Inferior parietal cortex (tissue), 1 donor: ENCODE data around the gene TMEM212.
"Not testable (repeated sequence)": the region's sequence is repeated elsewhere in the genome, so short reads cannot be mapped to it uniquely, and the experiment has no call there.

Source experiments
- DNase-seq: peaks from one replicate; pipeline ENCODE4 v3.0.0-alpha.2; 2016; ENCODE audit errors: extremely low spot score

Gene TMEM212

DNA sequence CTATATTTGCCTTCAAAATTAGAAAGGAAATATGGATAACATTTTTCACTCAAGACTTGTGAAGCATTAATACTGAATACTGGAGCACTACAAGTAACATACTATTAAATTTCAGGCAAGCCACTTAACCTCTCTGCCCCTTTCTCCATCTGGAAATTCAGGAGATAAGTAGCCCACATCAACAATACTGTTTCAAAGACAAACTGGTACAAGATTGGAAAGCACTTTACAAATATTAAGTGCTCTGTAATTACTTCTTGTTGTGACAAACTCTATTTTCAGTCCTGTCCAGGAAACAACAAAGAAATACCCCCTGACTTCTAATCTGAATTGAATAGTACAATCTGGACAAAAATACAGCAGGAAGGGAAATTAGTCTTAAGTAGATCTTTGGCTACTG, 49.3 kb downstream of the TMEM212 start:
- DNase-seq, result no peak

DNA sequence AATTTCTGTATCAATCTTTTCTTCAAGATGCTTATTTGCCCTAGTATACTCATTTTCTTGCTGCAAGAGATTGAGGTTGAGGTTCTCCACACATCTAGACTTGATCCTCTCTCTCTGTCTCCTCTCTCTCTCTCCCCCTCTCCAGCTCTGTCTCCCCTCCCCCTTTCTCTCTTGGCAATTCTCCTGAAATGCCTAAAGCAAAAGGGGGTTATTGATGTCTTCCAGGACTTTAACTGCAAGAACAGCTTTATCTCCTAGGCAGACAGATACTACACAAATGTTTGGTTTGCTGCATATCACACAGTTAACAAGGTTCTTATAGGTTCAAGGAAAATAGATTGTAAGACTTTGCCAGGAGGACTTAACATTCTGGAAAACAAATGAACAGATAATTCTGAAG, 52.1 kb downstream of the TMEM212 start:
- no peak for DNase-seq

DNA sequence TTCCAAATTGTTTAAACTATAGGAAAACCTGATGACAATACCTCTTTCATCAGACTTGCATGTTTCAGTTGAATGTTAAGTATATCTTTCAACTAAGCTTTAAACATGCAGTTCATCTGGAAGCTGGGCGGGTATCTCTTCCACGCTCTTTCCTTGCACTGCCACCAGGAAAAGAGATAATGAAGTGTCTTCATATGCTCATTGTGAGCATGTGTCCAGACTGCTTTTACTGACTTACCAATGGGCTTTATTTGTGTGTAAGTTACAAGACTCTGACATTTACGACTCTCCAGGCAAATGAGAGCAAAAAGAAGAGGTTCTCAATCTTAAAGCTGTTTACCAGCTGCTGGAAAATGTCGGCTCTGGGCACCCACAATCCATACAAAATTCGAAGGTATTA, 52.8 kb downstream of the TMEM212 start:
- no peak for DNase-seq

- DNase-seq, result no peak
Measured at GRCh38 chr3:171896316-171896715, 53.2 kb downstream of the TMEM212 start.

GRCh38 chr3:171898192-171898591, 55.0 kb downstream of the TMEM212 start:
- no peak for DNase-seq

DNA sequence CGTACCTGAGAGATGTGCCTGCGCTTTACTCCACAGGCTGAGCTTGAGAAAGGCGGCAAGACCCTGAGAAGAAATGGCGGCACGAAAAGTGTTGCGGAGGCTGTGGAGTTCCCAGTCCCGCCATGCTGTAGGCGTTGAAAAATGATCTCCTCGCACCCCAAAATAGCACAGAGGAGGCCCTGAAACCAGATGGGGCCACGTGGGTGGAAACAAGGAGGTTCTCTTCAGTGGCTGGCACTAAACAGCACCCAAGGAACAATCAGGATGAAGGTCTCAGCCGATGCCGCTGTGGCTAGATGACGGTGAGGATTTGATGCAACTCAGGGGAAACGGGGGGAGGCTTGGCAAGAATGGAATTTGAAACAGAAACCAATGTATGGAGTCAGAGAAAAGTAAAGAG, 57.3 kb downstream of the TMEM212 start:
- DNase-seq, result peak; percentile 17

DNA sequence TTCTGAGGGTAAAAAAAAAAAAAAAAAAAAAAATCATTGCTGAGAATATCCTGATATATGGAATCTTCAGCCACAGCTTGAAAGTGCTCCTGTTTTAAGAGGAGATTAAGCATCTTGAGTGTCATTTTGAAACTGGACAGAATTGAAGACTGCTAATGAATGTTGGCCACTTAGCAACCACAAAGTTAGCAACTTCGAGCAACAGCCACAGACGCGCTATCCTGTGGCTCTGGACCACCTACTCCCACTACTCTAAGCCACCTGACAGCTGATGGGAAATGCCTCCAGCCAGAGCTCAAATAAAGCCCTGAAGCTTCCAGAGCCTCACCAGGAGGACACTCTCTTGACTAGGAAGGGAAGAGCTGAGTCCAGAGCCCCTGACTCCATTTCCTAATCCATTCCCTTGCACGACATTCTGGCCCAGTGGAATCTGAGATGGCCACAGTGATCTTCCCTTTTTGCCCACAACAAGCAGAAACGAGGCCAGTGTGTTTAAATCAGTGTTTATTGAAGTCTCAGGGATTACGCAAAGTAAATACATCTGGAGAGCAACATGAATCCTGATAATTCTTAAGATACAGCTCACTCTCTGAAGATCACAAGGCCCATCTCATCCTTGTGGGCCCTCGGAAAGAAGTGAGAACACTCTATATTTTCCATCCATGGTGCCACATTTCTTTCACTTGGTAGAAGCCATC, 58.6 kb downstream of the TMEM212 start:
- no peak for DNase-seq

- DNase-seq, result no peak
Measured at GRCh38 chr3:171904829-171905228, 61.7 kb downstream of the TMEM212 start.

DNA sequence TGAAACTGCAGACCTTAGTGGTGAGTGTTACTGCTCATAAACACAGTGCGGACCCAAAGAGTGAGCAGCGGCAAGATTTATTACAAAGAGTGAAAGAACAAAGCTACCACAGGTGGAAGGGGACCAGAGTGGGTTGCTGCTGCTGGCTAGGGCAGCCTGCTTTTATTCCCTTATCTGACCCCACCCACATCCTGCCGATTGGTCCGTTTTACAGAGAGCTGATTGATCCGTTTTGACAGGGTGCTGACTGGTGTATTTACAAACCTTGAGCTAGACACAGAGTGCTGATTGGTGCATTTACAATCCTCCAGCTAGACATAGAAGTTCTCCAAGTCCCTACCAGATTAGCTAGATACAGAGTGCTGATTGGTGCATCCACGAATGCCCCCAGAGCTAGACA, 63.4 kb downstream of the TMEM212 start:
- not testable (repeated sequence) for DNase-seq

GRCh38 chr3:171906951-171907676, 64.0 kb downstream of the TMEM212 start:
- no peak for DNase-seq

DNA sequence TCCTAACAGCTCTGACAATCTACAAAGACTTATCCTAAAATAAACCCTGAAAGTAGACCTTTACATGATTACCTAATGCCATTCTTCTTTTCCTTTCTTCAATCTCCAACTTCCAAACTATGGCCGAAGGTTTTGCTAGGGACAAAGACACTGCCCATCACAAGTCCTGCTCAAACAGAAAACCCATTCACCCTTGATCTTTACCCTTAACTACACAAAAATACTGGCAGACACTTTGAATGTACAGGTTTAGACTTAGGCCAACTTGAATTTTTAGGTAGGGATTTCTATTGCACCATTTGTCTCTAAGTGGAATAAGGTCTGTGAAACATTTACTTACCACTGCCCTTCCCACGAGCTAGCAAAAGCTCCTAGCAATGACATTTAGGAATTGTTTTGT, 64.6 kb downstream of the TMEM212 start:
- DNase-seq, result no peak

DNA sequence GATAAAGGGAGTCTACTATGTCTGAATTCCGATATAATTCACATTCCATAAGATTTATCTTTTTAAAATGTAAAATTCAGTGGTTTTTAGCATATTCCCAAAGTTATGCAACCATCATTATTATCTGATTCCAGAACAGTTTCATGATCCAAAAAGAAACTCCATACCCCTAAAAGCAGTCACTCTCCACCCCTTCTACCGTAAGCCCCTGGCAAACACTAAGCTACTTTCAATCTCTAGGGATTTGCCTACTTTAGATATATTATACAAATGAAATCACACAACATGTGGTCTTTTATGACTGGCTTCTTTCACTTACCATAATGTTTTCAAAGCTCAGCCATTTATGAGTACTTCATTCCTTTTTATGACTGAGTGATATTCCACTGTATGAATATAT, 65.6 kb downstream of the TMEM212 start:
- no peak for DNase-seq
